Adrenal gland (tissue), 12 donors: ENCODE data around the gene ZNF48. TPM values are rescaled to one million over a fixed set of nuclear protein-coding genes. Genes with fewer than 3 reads are reported as not detected.

Source experiments
- DNase-seq, 7 donors: peaks; one replicate each; pipeline ENCODE4 v3.0.0-alpha.2; 2019 to 2020
- H3K27ac ChIP-seq, 5 donors: fragments of 200-600 bp; sonication (generic) in 4 of 5; 1 replicate in 3 of 5; 2 replicates in 2 of 5; pipeline versions ENCODE4 v1.5.1 to v1.8.0; 2016 to 2020; ENCODE audit warnings: mild to moderate bottlenecking in 1 of 5
- H3K27me3 ChIP-seq: fragments of 200-600 bp; 2 replicates; pipeline ENCODE4 v1.8.0; 2021
- H3K36me3 ChIP-seq, 2 donors: fragments of 200-600 bp; replicated peaks in 1 of 2; 1 replicate in 1 of 2; 2 replicates in 1 of 2; pipeline versions ENCODE4 v1.5.1 to v1.8.0; 2018 to 2022
- H3K4me1 ChIP-seq, 2 donors: fragments of 200-600 bp; replicated peaks in 1 of 2; 1 replicate in 1 of 2; 2 replicates in 1 of 2; pipeline versions ENCODE4 v1.5.1 to v1.8.0; 2018 to 2021
- H3K4me3 ChIP-seq, 4 donors: fragments of 200-600 bp; sonication (generic) in 3 of 4; one replicate each; pipeline ENCODE4 v1.5.1; 2016 to 2018
- H3K9me3 ChIP-seq, 3 donors: fragments of 200-600 bp; sonication (generic) in 1 of 3; replicated peaks in 1 of 3; 1 replicate in 2 of 3; 2 replicates in 1 of 3; pipeline versions ENCODE4 v1.5.1 to v1.8.0; 2016 to 2021
- CTCF ChIP-seq, 6 experiments: fragments of 450-650 bp in 4 of 6; fragments of 200-600 bp in 2 of 6; sonication (generic) in 1 of 6; IDR thresholded peaks; 1 replicate in 5 of 6; 2 replicates in 1 of 6; pipeline versions ENCODE4 v1.5.1 to v1.8.0; 2016 to 2021; ENCODE audit warnings: antibody characterized with exemption in 6 of 6, mild to moderate bottlenecking in 2 of 6, moderate library complexity in 1 of 6
- POLR2A ChIP-seq, 2 donors: fragments of 450-650 bp; IDR thresholded peaks; one replicate each; pipeline ENCODE4 v1.6.1; 2017; ENCODE audit warnings: antibody characterized with exemption in 2 of 2, mild to moderate bottlenecking in 2 of 2, moderate library complexity in 1 of 2
- WGBS, 4 donors: extraction: QIAGEN DNeasy Blood & Tissue Kit in 2 of 4; methylation state at CpG; one replicate each; pipeline versions ENCODE4 v1.1.5 to v1.1.7; 2013 to 2017; 5-methylcytosine and 5-hydroxymethylcytosine counted together
- intact Hi-C, 2 donors: fragments of 100-400 bp; cut with DNase I; formaldehyde crosslinking; loops; one replicate each; pipeline versions ENCODE4 v1.14.1 to v1.15.0; 2022 to 2023
- polyA plus RNA-seq, 3 donors: library from polyadenylated mRNA; stranded (reverse); fragments of 200-250 nt in 2 of 3; fragments of 350-450 nt in 1 of 3; fragmentation: Illumina TruSeq in 1 of 3; extraction: RNeasy Lipid Tissue Mini Kit (QIAGEN cat#74804) in 1 of 3; gene quantifications; one replicate each; pipeline ENCODE4 v1.2.3, GENCODE V29; 2013 to 2014
- total RNA-seq, 9 donors: library from RNA; depleted of rRNA in 4 of 9; stranded (reverse); fragments of >200 nt in 4 of 9; fragments of 120-200 nt in 1 of 9; fragmentation: NEBNext Ultra II Directional in 1 of 9; extraction: Animal tissue kit (Norgen Biotek cat#: 25700) in 1 of 9; gene quantifications; one replicate each; pipeline versions ENCODE4 v1.1.0 to v1.2.4, GENCODE V29; 2013 to 2023
- donor health status: healthy with polysubstance abuse.
- donor health status: Bipolar disorder and iron deficiency.
- donor health status: DM: yes; HTN: yes; CAD: no.
- donor health status: DM: no; HTN: no; CAD: no.
- donor health status: DM: no; HTN: no; CAD: no.
- donor health status: DM: yes; HTN: yes; CAD: no.

ZNF48 gene
- total and polyA plus RNA-seq, 12 donors: 2.6 to 23.8 (median 8.2) TPM

- peak in 5 of 6 experiments; percentile 17 to 31 (median 28) for TF ChIP-seq CTCF (IDR thresholded peaks at IDR 0.05)
- TF ChIP-seq POLR2A (IDR thresholded peaks at IDR 0.05): peak; percentile 56 to 82
- peak overlapping the region; percentile 21 to 95 (median 75) for H3K27ac ChIP-seq
- peaks cover 15 to 18% of the 10 kb centered on the region in 2 donors for H3K4me1 ChIP-seq
- 0 to 1% (median 1%) methylated on average over 18 to 140 of the region's 140 CpGs for WGBS, 4 donors
- H3K27me3 ChIP-seq: no peaks in the 10 kb centered on the region
- DNase-seq: peak; percentile 83 to 90 (median 84)
- intact Hi-C loops: no loop called here
- peak overlapping the region; percentile 12 to 84 (median 39) for H3K4me3 ChIP-seq
- H3K9me3 ChIP-seq: no peaks in the 10 kb centered on the region
- peaks cover 0 to 3% of the 10 kb centered on the region in 2 donors for H3K36me3 ChIP-seq
These were observed 22.5 kb downstream of the ZNF48 start for GRCh38 chr16:30417529-30418349.

- H3K36me3 ChIP-seq: peaks cover 0 to 9% of the 10 kb centered on the region in 2 donors
- 58 to 83% (median 66%) methylated on average over 12 to 31 of the region's 31 CpGs for WGBS, 4 donors
- peak overlapping the region in 2 of 4 donors; percentile 30 to 84 for H3K4me3 ChIP-seq
- no peak for DNase-seq
- H3K27ac ChIP-seq: peak overlapping the region; percentile 21 to 95 (median 75)
- intact Hi-C loops: no loop called here
- H3K27me3 ChIP-seq: no peaks in the 10 kb centered on the region
- TF ChIP-seq POLR2A (IDR thresholded peaks at IDR 0.05) (no peak), CTCF (IDR thresholded peaks at IDR 0.05) (no peak)
- no peaks in the 10 kb centered on the region for H3K9me3 ChIP-seq
- peaks cover 7 to 18% of the 10 kb centered on the region in 2 donors for H3K4me1 ChIP-seq
These were observed 23.3 kb downstream of the ZNF48 start for GRCh38 chr16:30418350-30419181.

- 80 to 86% (median 81%) methylated on average over 5 of the region's 5 CpGs for WGBS, 4 donors
- no peak for TF ChIP-seq POLR2A (IDR thresholded peaks at IDR 0.05)
- no peak for TF ChIP-seq CTCF (IDR thresholded peaks at IDR 0.05)
- peaks cover 0 to 18% of the 10 kb centered on the region in 2 donors for H3K36me3 ChIP-seq
- H3K27ac ChIP-seq: no peak overlapping the region
- no peaks in the 10 kb centered on the region for H3K27me3 ChIP-seq
- H3K4me1 ChIP-seq: peaks cover 0 to 11% of the 10 kb centered on the region in 2 donors
- H3K4me3 ChIP-seq: no peak overlapping the region
- intact Hi-C loops: no loop called here
- no peak for DNase-seq
- no peaks in the 10 kb centered on the region for H3K9me3 ChIP-seq
These were observed 25.8 kb downstream of the ZNF48 start for GRCh38 chr16:30421010-30421409.

- no peak for TF ChIP-seq POLR2A (IDR thresholded peaks at IDR 0.05)
- no peak for TF ChIP-seq CTCF (IDR thresholded peaks at IDR 0.05)
- DNase-seq: no peak
- no peak overlapping the region for H3K4me3 ChIP-seq
- peaks cover 0 to 14% of the 10 kb centered on the region in 2 donors for H3K36me3 ChIP-seq
- peaks cover 9 to 20% of the 10 kb centered on the region in 2 donors for H3K4me1 ChIP-seq
- H3K9me3 ChIP-seq: no peaks in the 10 kb centered on the region
- H3K27me3 ChIP-seq: no peaks in the 10 kb centered on the region
- WGBS, 4 donors: 93 to 95% (median 93%) methylated on average over 4 of the region's 4 CpGs
- intact Hi-C loops: no loop called here
- no peak overlapping the region for H3K27ac ChIP-seq
These were observed 32.8 kb downstream of the ZNF48 start for GRCh38 chr16:30428055-30428454.
